ENCODE data around the gene MYOM1.
"Not testable (repeated sequence)": the region's sequence is repeated elsewhere in the genome, so short reads cannot be mapped to it uniquely, and the experiment has no call there.

The MYOM1 gene

DNA sequence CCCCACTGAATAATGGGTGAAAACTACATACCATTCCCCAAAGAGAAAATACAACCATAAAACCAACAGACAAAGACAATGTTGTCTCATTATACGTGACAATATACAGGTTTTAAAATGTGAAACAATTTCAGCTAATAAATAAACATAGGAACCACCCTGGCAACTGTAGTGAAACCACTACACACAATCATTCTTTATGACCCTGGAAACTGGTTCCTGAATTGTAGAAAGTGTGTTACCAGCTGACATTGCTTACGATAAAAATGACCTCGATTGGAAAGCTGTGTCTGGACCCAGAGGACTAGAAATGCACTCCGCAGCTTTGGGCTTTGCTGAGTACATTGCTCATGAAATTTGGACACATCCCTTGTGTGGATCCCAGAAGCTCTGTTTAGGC, 132.9 kb downstream of the MYOM1 start:
- DNase-seq (ENCODE audit: low read depth in 2 of 2), result no peak

GRCh38 chr18:3085612-3086011, 134.2 kb downstream of the MYOM1 start:
- no peak for DNase-seq (ENCODE audit: low read depth in 2 of 2)

DNA sequence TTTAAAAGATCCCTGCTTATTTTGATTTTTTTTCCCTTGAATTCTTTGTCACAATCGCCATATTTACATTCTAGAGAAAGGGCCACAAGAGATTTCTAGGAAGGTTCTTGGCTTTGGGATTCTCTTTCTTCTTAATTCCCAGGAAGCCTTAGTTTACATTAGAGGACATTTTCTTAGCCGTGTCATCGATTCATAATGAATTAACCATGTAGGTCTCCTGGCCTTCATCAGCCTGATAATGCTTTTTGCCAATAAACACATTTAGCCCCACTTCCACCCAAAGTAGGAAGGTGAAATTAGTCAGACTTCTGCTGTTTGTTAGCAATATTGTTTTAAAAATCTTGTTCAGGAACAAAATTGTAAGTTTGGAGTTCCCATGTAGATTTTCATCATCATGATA, 135.6 kb downstream of the MYOM1 start:
- DNase-seq (ENCODE audit: low read depth in 2 of 2), result no peak

DNA sequence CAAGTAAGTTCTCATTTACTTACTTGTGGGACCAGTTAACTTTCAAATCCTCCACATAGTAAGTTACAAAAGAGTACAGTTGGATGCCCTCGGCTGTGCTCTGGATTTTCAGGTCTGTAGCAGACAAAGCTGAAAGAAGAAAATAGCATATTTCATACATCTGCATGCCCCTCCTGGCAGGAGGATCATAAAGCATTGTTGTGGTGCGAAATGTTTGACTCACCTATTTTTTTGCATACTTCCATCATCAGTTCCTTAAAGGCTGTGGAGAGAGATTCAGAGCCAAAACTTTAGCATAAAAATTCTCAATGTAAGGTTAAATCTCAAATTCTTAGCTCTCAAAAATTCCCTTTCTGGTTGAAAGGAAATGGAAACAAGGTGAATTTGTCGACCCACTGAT, 136.0 kb downstream of the MYOM1 start:
- DNase-seq (ENCODE audit: low read depth in 2 of 2), result no peak

GRCh38 chr18:3081584-3081991, 138.2 kb downstream of the MYOM1 start:
- DNase-seq (ENCODE audit: low read depth in 2 of 2), result no peak

DNA sequence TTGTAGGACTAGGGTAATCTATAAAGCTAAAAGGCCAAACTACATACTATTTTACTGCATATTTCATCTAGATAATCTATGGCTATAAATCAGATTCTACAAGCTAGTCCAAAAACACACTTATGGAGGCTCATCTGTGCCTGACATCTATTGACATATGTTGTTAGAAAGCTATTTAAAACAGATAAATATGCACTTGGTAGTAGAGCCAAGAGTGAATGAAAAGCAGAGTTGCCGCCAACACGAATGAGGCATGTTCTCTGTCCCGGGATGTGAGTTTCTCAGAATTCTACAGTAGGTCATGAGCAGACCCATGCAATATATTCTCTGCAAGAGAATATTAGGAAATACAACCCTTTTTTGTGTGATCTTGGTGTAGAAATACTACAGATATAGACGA, 140.1 kb downstream of the MYOM1 start:
- DNase-seq (ENCODE audit: low read depth in 2 of 2), result no peak

DNA sequence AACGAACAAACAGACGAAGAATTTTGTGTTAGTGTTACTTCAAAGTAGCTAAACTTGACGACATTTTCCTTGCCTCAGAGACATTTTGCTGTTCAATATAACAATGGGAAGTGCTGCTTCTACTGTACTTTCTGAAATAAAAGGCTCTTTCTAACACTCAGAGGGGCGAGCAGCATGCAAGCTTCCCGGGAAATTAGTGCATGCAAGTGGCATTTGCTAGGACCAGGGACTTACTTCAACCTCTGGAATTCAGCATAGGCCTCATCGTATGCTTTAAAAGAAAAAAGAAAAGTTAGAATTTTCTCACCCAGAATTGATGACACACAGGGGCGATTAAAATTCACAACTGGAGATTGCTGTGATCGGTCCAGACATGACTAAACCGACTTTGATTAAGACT, 144.3 kb downstream of the MYOM1 start:
- DNase-seq (ENCODE audit: low read depth in 2 of 2), result no peak

DNA sequence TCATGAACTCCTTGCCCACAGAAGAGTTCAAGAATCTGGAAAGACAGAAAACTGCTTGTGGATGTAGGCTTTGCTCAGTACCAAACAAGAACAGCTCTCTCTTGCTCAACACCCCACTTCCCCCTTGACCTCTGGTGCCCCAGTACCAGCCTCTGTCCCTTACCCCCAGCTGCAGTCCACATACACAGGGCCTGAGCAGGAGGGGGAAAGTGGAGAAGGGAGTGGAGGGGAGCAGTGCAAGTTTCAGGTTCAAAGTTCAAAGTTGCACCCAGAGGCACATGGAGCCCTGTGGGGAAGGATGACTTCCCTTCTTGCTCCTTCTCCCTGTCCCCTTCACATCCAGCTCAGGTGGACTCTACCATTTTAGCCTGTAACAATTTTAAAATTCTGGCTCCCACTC, 145.7 kb downstream of the MYOM1 start:
- DNase-seq (ENCODE audit: low read depth in 2 of 2), result no peak

DNA sequence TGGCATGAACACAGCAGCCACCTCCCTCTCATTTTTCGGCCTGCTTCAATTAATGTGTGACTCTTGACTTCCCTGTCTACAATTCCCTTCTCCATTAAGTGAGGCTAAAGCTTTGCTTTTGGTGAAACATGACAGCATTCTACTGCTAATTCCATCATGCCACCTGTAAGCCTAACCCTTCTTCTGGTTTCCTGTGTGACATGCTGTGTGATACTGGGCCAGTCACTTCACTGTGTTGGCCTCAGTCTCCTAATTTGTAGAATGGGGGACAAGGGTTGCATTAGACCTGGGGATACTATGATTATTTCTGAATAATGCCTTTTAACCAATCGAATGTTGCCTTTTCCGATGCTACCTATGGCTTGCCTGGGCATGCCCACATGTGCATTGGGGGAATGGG, 146.4 kb downstream of the MYOM1 start:
- DNase-seq (ENCODE audit: low read depth in 2 of 2), result not testable (repeated sequence)

DNA sequence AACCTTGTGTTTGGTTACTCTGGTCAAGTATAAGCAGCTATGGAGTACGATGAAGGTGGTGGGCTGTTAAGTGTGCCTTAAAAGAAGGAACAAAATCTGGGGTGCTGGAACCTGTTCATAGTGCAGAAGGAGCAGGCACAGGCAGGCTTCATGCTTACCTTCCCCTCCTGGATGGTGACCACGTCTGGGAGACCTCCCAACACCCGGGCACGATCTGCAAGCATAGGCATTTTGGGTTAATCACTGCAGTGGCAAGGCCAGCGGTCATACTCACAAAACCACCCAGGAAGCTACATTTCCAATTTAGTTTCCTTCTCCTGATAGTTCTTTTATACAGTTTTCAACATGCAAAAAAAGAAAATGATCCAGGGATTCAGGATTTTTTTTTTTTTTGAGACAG, 148.1 kb downstream of the MYOM1 start:
- DNase-seq (ENCODE audit: low read depth in 2 of 2), result no peak

DNA sequence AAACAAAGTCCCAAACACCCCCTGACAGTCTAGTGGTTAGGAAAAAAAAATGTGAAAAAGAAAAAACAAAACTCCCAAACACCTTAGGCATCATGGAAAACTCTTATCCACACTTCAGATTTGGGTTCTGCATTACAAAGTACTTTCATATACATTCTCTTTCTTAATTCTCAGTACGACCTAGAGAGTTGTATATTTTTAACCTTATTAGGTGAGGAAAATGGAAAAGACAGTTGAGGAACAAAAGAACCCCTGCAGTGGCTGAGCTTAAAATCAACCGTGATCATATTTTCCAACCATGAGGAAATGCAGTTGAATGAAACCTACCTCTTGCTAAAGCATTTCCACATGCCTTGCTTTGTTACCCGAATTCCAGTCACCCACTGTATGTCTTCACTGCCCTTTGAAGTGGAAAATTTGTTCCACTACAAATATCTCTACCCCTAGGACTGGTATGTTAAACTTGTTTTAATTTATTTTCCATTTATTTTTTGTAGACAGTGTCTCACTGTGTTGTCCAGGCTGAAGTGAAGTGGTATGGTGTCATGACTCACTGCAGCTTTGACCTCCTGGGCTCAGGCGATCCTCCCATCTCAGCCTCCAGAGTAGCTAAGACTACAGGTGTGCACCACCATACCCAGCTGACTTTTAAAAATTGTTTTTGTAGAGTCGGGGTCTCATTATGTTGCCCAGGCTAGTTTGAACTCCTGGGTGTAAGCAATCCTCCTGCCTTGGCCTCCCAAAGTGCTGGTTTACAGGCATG, 149.9 kb downstream of the MYOM1 start:
- DNase-seq (ENCODE audit: low read depth in 2 of 2), result no peak

GRCh38 chr18:3067722-3068121, 152.0 kb downstream of the MYOM1 start:
- no peak for DNase-seq (ENCODE audit: low read depth in 2 of 2)

- DNase-seq (ENCODE audit: low read depth in 2 of 2), result no peak
Observed at GRCh38 chr18:3067165-3067661, 152.6 kb downstream of the MYOM1 start.

- no peak for DNase-seq (ENCODE audit: low read depth in 2 of 2)
Observed at GRCh38 chr18:3066341-3067110, 153.2 kb downstream of the MYOM1 start.

GRCh38 chr18:3063766-3064165, 156.0 kb downstream of the MYOM1 start:
- DNase-seq (ENCODE audit: low read depth in 2 of 2), result not testable (repeated sequence)

- DNase-seq (ENCODE audit: low read depth in 2 of 2), result peak; percentile 34 to 50
Observed at GRCh38 chr18:3062798-3063680, 156.7 kb downstream of the MYOM1 start.

GRCh38 chr18:3061581-3062312, 158.0 kb downstream of the MYOM1 start:
- peak; percentile 40 to 56 for DNase-seq (ENCODE audit: low read depth in 2 of 2)

GRCh38 chr18:3060667-3061580, 158.8 kb downstream of the MYOM1 start:
- peak in 1 of 2 donors; percentile 38 for DNase-seq (ENCODE audit: low read depth in 2 of 2)

DNA sequence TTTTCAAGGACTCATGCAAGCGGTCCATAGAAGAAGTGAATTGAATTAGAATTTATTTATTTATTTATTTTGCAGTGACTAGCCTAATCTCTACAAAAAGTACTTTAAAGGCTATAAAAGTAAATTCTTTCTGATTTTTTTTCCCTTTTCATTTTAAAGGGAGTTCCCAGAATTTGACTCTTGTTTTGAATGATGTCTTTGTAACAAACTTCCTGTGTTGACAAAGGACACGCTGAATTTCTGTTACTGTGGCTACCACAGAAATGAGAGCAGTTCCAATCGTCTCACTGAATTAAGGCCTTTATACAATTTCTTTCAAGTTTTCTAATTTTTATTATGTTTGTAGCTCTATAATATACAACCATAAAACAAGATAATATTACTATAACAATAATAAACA, 160.5 kb downstream of the MYOM1 start:
- DNase-seq (ENCODE audit: low read depth in 2 of 2), result no peak
